Measurements from ENCODE around the gene SLC23A2.

DNA sequence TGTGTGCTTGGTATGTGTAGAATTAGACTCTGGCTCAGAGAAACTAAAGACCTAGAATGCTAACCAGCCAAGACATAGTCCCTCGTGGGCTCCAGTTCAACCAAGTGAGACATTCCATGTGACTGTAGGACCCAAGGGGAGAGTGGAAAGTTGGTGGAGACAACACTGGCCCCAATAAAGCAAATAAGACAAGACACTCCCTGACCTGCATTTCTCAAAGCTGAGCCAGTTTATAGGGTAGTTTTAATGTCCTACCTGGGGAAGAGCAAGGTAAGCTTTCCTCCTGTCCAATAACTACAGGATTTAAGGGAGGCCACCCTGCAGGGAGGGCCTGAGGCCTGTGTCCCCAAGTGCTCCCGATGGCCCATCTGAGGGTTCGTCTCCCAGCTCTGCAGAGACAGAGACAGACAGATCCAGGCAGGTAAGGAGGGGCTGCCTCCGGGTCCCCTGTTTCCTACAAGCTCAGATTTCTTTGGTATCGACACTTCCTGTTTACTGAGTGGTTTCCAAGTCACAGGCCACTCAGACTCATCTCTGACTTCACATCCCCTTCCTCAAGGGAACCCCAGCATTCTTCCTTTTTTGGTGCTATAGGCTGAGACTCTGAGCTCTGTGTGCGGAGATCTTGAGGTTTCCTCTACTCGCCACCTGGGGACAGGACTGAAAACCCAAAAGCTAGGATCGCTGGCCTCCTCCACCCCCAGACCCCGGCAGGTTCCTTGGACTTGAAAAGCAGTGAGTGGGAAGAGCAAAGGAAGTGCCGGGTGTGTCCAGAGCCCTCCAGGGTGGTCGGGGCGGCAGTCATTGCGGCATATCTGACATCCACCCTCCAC, 187.2 kb downstream of the SLC23A2 start:
- TF ChIP-seq POLR2AphosphoS5 (IDR thresholded peaks at IDR 0.05; ENCODE audit: low read depth, low read length) (0 out of 2 replicates have a peak, but pooled peaks have one; percentile 16), TAF1 (IDR thresholded peaks at IDR 0.05; ENCODE audit: low read depth, low read length) (peak; percentile 12; the same call in 1 of the 2 replicates), POLR2A (IDR thresholded peaks at IDR 0.05; ENCODE audit: low read depth, low read length) (peak; percentile 25)
